ENCODE data around the gene ASAP3. TPM values are rescaled to one million over a fixed set of nuclear protein-coding genes. Genes with fewer than 3 reads are reported as not detected.

ASAP3 gene
- total and polyA plus RNA-seq, 2 experiments from 2014 or later = 28.0 to 98.2 TPM

DNA sequence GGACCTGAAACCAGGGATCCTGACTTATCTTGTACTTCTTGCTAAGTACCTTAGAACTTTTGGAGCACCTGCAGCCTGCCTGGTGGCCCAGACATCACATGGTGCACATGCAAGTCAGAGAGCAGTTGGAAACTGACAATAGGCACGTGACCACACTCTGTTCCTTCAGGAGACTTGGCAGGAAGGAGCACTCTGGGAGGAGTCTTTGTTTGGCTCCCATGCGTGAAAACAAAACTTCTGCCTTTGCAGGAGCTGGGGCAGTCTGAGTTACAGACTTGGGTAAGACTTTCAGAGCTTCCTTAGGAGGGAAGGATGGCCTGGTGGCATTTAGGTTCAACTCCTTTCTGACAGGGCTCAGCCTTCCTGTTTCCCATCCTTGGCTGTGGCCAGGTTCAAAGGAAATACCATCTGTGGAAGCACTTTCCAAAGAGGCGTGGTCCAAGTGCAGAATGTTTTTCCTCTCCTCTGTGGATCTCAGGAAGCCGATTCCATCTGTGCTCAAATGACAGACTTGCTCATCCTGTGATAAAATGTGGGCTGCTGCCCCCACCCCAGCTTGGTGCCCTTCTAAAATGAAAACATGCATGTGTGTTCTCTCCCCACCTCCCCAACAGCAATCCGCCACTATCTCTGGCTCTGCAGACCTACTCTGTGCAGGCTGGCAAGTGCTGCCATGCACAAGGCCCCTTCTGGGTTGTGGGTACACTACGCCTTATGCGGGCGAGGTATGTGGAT lies 100.2 kb downstream of the ASAP3 start:
- TF ChIP-seq POLR2AphosphoS5 (IDR thresholded peaks at IDR 0.05; ENCODE audit: low read depth) = no peak
- TF ChIP-seq, protein P1, sequence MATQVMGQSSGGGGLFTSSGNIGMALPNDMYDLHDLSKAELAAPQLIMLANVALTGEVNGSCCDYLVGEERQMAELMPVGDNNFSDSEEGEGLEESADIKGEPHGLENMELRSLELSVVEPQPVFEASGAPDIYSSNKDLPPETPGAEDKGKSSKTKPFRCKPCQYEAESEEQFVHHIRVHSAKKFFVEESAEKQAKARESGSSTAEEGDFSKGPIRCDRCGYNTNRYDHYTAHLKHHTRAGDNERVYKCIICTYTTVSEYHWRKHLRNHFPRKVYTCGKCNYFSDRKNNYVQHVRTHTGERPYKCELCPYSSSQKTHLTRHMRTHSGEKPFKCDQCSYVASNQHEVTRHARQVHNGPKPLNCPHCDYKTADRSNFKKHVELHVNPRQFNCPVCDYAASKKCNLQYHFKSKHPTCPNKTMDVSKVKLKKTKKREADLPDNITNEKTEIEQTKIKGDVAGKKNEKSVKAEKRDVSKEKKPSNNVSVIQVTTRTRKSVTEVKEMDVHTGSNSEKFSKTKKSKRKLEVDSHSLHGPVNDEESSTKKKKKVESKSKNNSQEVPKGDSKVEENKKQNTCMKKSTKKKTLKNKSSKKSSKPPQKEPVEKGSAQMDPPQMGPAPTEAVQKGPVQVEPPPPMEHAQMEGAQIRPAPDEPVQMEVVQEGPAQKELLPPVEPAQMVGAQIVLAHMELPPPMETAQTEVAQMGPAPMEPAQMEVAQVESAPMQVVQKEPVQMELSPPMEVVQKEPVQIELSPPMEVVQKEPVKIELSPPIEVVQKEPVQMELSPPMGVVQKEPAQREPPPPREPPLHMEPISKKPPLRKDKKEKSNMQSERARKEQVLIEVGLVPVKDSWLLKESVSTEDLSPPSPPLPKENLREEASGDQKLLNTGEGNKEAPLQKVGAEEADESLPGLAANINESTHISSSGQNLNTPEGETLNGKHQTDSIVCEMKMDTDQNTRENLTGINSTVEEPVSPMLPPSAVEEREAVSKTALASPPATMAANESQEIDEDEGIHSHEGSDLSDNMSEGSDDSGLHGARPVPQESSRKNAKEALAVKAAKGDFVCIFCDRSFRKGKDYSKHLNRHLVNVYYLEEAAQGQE (IDR thresholded peaks at IDR 0.05; ENCODE audit: unreplicated experiment) = no peak
- TF ChIP-seq EZH2phosphoT487 (IDR thresholded peaks at IDR 0.05; ENCODE audit: unreplicated experiment) = no peak
- TF ChIP-seq, protein P2, sequence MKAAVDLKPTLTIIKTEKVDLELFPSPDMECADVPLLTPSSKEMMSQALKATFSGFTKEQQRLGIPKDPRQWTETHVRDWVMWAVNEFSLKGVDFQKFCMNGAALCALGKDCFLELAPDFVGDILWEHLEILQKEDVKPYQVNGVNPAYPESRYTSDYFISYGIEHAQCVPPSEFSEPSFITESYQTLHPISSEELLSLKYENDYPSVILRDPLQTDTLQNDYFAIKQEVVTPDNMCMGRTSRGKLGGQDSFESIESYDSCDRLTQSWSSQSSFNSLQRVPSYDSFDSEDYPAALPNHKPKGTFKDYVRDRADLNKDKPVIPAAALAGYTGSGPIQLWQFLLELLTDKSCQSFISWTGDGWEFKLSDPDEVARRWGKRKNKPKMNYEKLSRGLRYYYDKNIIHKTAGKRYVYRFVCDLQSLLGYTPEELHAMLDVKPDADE (IDR thresholded peaks at IDR 0.05) = no peak
- no peak for TF ChIP-seq ZNF331 (CRISPR knock-in tag; IDR thresholded peaks at IDR 0.05; ENCODE audit: low read depth)
- TF ChIP-seq, protein P3, sequence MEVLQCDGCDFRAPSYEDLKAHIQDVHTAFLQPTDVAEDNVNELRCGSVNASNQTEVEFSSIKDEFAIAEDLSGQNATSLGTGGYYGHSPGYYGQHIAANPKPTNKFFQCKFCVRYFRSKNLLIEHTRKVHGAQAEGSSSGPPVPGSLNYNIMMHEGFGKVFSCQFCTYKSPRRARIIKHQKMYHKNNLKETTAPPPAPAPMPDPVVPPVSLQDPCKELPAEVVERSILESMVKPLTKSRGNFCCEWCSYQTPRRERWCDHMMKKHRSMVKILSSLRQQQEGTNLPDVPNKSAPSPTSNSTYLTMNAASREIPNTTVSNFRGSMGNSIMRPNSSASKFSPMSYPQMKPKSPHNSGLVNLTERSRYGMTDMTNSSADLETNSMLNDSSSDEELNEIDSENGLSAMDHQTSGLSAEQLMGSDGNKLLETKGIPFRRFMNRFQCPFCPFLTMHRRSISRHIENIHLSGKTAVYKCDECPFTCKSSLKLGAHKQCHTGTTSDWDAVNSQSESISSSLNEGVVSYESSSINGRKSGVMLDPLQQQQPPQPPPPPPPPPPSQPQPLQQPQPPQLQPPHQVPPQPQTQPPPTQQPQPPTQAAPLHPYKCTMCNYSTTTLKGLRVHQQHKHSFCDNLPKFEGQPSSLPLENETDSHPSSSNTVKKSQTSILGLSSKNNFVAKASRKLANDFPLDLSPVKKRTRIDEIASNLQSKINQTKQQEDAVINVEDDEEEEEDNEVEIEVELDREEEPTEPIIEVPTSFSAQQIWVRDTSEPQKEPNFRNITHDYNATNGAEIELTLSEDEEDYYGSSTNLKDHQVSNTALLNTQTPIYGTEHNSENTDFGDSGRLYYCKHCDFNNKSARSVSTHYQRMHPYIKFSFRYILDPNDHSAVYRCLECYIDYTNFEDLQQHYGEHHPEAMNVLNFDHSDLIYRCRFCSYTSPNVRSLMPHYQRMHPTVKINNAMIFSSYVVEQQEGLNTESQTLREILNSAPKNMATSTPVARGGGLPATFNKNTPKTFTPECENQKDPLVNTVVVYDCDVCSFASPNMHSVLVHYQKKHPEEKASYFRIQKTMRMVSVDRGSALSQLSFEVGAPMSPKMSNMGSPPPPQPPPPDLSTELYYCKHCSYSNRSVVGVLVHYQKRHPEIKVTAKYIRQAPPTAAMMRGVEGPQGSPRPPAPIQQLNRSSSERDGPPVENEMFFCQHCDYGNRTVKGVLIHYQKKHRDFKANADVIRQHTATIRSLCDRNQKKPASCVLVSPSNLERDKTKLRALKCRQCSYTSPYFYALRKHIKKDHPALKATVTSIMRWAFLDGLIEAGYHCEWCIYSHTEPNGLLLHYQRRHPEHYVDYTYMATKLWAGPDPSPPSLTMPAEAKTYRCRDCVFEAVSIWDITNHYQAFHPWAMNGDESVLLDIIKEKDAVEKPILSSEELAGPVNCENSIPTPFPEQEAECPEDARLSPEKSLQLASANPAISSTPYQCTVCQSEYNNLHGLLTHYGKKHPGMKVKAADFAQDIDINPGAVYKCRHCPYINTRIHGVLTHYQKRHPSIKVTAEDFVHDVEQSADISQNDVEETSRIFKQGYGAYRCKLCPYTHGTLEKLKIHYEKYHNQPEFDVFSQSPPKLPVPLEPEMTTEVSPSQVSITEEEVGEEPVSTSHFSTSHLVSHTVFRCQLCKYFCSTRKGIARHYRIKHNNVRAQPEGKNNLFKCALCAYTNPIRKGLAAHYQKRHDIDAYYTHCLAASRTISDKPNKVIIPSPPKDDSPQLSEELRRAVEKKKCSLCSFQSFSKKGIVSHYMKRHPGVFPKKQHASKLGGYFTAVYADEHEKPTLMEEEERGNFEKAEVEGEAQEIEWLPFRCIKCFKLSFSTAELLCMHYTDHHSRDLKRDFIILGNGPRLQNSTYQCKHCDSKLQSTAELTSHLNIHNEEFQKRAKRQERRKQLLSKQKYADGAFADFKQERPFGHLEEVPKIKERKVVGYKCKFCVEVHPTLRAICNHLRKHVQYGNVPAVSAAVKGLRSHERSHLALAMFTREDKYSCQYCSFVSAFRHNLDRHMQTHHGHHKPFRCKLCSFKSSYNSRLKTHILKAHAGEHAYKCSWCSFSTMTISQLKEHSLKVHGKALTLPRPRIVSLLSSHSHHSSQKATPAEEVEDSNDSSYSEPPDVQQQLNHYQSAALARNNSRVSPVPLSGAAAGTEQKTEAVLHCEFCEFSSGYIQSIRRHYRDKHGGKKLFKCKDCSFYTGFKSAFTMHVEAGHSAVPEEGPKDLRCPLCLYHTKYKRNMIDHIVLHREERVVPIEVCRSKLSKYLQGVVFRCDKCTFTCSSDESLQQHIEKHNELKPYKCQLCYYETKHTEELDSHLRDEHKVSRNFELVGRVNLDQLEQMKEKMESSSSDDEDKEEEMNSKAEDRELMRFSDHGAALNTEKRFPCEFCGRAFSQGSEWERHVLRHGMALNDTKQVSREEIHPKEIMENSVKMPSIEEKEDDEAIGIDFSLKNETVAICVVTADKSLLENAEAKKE (CRISPR knock-in tag; IDR thresholded peaks at IDR 0.05) = no peak
- TF ChIP-seq JUNB (IDR thresholded peaks at IDR 0.05; ENCODE audit: unreplicated experiment) = no peak
- TF ChIP-seq STAT1 (IDR thresholded peaks at IDR 0.05; ENCODE audit: unreplicated experiment) = no peak
- TF ChIP-seq EZH2 (IDR thresholded peaks at IDR 0.05; ENCODE audit: low read depth, unreplicated experiment) = no peak
- Histone ChIP-seq H3K79me2 (replicated peaks; ENCODE audit: insufficient read depth) (no peaks in the 10 kb centered on the region), H3F3A (replicated peaks; ENCODE audit: low read depth) (no peaks in the 10 kb centered on the region), H3K4me3 (no peak overlapping the region), H2AFZ (no peak overlapping the region), H3K27ac (ENCODE audit: low read depth) (no peak overlapping the region), H3K36me3 (ENCODE audit: insufficient read depth) (no peaks in the 10 kb centered on the region), H3K9me2 (ENCODE audit: insufficient read depth) (no peaks in the 10 kb centered on the region), H4K20me1 (replicated peaks; ENCODE audit: insufficient read depth) (no peaks in the 10 kb centered on the region; the same call in 1 of the 2 replicates), H3K27me3 (ENCODE audit: insufficient read depth) (peaks cover 98% of the 10 kb centered on the region), H3K4me1 (ENCODE audit: insufficient read depth) (no peaks in the 10 kb centered on the region), H3K4me2 (no peak overlapping the region)
- no peaks in the 10 kb centered on the region for H3K36me3 Mint-ChIP-seq (ENCODE audit: low read depth)
- no peaks in the 10 kb centered on the region for H3K4me1 Mint-ChIP-seq
- ATAC-seq = no peak
- peaks cover 91% of the 10 kb centered on the region for H3K27me3 Mint-ChIP-seq (ENCODE audit: insufficient read depth, low read depth, poor library complexity)
- DNase-seq (ENCODE audit: low spot score) = no peak
- H3K9me3 Mint-ChIP-seq = no peaks in the 10 kb centered on the region; the same call in 2 of the 3 replicates
- H3K4me3 Mint-ChIP-seq = no peak overlapping the region
- H3K27ac Mint-ChIP-seq = no peak overlapping the region
